Stomach (tissue), 9 donors: Measurements from ENCODE around the gene HIC2. TPM values are rescaled to one million over a fixed set of nuclear protein-coding genes. Genes with fewer than 3 reads are reported as not detected.
"Not testable (repeated sequence)": the region's sequence is repeated elsewhere in the genome, so short reads cannot be mapped to it uniquely, and the experiment has no call there.

Source experiments
- DNase-seq, 2 donors: peaks; one replicate each; pipeline versions ENCODE4 v3.0.0 to v3.0.0-alpha.2; 2013 to 2019
- H3K27ac ChIP-seq, 5 donors: fragments of 200-600 bp in 4 of 5; sonication (generic) in 4 of 5; one replicate each; pipeline ENCODE4 v1.5.1; 2013 to 2019; ENCODE audit warnings: mild to moderate bottlenecking in 1 of 5, moderate library complexity in 1 of 5
- H3K27me3 ChIP-seq, 3 donors: fragments of 200-600 bp; sonication (generic); one replicate each; pipeline ENCODE4 v1.5.1; 2017 to 2019; ENCODE audit warnings: mixed run types in 1 of 3
- H3K36me3 ChIP-seq, 4 donors: fragments of 200-600 bp; sonication (generic); 1 replicate in 3 of 4; 2 replicates in 1 of 4; pipeline ENCODE4 v1.5.1; 2016 to 2019
- H3K4me1 ChIP-seq, 4 donors: fragments of 200-600 bp; sonication (generic); one replicate each; pipeline ENCODE4 v1.5.1; 2016 to 2019
- H3K4me3 ChIP-seq, 4 donors: fragments of 200-600 bp; sonication (generic) in 3 of 4; one replicate each; pipeline ENCODE4 v1.5.1; 2016 to 2019; ENCODE audit warnings: mild to moderate bottlenecking in 1 of 4
- H3K9me3 ChIP-seq, 4 donors: fragments of 200-600 bp; sonication (generic); one replicate each; pipeline ENCODE4 v1.5.1; 2016 to 2019
- CTCF ChIP-seq, 7 experiments: fragments of 450-650 bp in 4 of 7; fragments of 200-600 bp in 3 of 7; sonication (generic) in 3 of 7; IDR thresholded peaks; one replicate each; pipeline ENCODE4 v1.5.1; 2016 to 2019; ENCODE audit warnings: antibody characterized with exemption in 7 of 7, control low read depth in 2 of 7, mild to moderate bottlenecking in 1 of 7
- EP300 ChIP-seq: sonication (generic); formaldehyde crosslinking; IDR thresholded peaks from one replicate; pipeline ENCODE4 v1.6.1; 2017; ENCODE audit warnings: antibody characterized with exemption
- POLR2A ChIP-seq, 4 donors: fragments of 450-650 bp; IDR thresholded peaks; one replicate each; pipeline ENCODE4 v1.6.1; 2016; ENCODE audit warnings: antibody characterized with exemption in 4 of 4, control low read depth in 2 of 4, mild to moderate bottlenecking in 1 of 4, moderate library complexity in 1 of 4
- POLR2AphosphoS5 ChIP-seq, 3 donors: sonication (generic); formaldehyde crosslinking; IDR thresholded peaks; one replicate each; pipeline ENCODE4 v1.6.1; 2016; ENCODE audit warnings: antibody characterized with exemption in 3 of 3
- WGBS, 5 donors: extraction: QIAGEN DNeasy Blood & Tissue Kit in 3 of 5; methylation state at CpG; one replicate each; pipeline versions ENCODE4 v1.1.5 to v1.1.7; 2013 to 2018; 5-methylcytosine and 5-hydroxymethylcytosine counted together
- intact Hi-C: fragments of 100-400 bp; cut with DNase I; formaldehyde crosslinking; loops from one replicate; pipeline ENCODE4 v1.15.1; 2023; ENCODE audit warnings: low total_unique reads
- polyA plus RNA-seq, 3 donors: library from polyadenylated mRNA; stranded (reverse); fragments of 200-250 nt; gene quantifications; one replicate each; pipeline ENCODE4 v1.2.3, GENCODE V29; 2013
- total RNA-seq, 5 donors: library from RNA; depleted of rRNA; stranded (reverse); fragments of >200 nt; gene quantifications; one replicate each; pipeline versions ENCODE4 v1.1.0 to v1.2.3, GENCODE V29; 2014 to 2016
- donor health status: healthy with polysubstance abuse.
- donor health status: Bipolar disorder and iron deficiency.
- donor health status: healthy.

HIC2 gene
- total and polyA plus RNA-seq, 8 donors = 0.45 to 7.4 (median 3.2) TPM

- Histone ChIP-seq H3K27ac (no peak overlapping the region), H3K4me3 (no peak overlapping the region), H3K36me3 (peaks cover 0 to 4% (median 0%) of the 10 kb centered on the region in 4 donors), H3K27me3 (no peaks in the 10 kb centered on the region), H3K9me3 (no peaks in the 10 kb centered on the region), H3K4me1 (peaks cover 0 to 17% (median 10%) of the 10 kb centered on the region in 4 donors)
- intact Hi-C loops = no loop called here
- TF ChIP-seq CTCF (IDR thresholded peaks at IDR 0.05) (no peak), POLR2A (IDR thresholded peaks at IDR 0.05) (no peak), EP300 (no peak), POLR2AphosphoS5 (IDR thresholded peaks at IDR 0.05) (no peak)
- no peak for DNase-seq
- WGBS, 5 donors = 84 to 93% (median 90%) methylated on average over 10 to 19 of the region's 19 CpGs
Measured at GRCh38 chr22:21455334-21456089, 38.3 kb downstream of the HIC2 start.

GRCh38 chr22:21457023-21457787 lies 40.0 kb downstream of the HIC2 start:
- Histone ChIP-seq H3K36me3 (no peaks in the 10 kb centered on the region), H3K4me1 (peaks cover 0 to 17% (median 10%) of the 10 kb centered on the region in 4 donors), H3K4me3 (no peak overlapping the region), H3K9me3 (no peaks in the 10 kb centered on the region), H3K27ac (no peak overlapping the region), H3K27me3 (no peaks in the 10 kb centered on the region)
- 76 to 83% (median 78%) methylated on average over 19 of the region's 19 CpGs for WGBS, 5 donors
- TF ChIP-seq POLR2AphosphoS5 (IDR thresholded peaks at IDR 0.05) = peak in 1 of 3 donors; percentile 32
- TF ChIP-seq POLR2A (IDR thresholded peaks at IDR 0.05) = no peak
- intact Hi-C loops = no loop called here
- DNase-seq = peak in 1 of 2 donors; percentile 62

GRCh38 chr22:21462672-21463071 lies 45.5 kb downstream of the HIC2 start:
- H3K27ac ChIP-seq, H3K4me1 ChIP-seq, H3K9me3 ChIP-seq, intact Hi-C loops, H3K27me3 ChIP-seq, H3K36me3 ChIP-seq, DNase-seq, H3K4me3 ChIP-seq: not testable (repeated sequence)
- WGBS, 5 donors = 71 to 88% (median 80%) methylated on average over 1 of the region's 4 CpGs; no CpG with 5 or more reads in 1 of the 5 donors

GRCh38 chr22:21467337-21468193 lies 50.4 kb downstream of the HIC2 start, which contains the start of gene TMEM191C:
Gene TMEM191C, plus strand, starts transcription at chr22:21467387. Its CDS starts 73 bp downstream, at chr22:21467460.
- intact Hi-C loops, H3K4me1 ChIP-seq, H3K36me3 ChIP-seq, H3K9me3 ChIP-seq, DNase-seq, H3K27me3 ChIP-seq: not testable (repeated sequence)
- Histone ChIP-seq H3K4me3 (peak within 1 kb of the TSS; percentile 35 to 48 (median 42)), H3K27ac (peak within 1 kb of the TSS; percentile 41 to 80 (median 66))
- WGBS, 5 donors = 3% methylated on average over 9 of the region's 74 CpGs; no CpG with 5 or more reads in 4 of the 5 donors

GRCh38 chr22:21468194-21469096 lies 51.3 kb downstream of the HIC2 start:
- intact Hi-C loops = not testable (repeated sequence)

GRCh38 chr22:21469097-21469994 lies 52.2 kb downstream of the HIC2 start:
- 6 to 9% (median 8%) methylated on average over 17 to 46 of the region's 87 CpGs; no CpG with 5 or more reads in 2 of the 5 donors for WGBS, 5 donors
- DNase-seq, H3K36me3 ChIP-seq, intact Hi-C loops, H3K4me3 ChIP-seq, H3K27me3 ChIP-seq, H3K9me3 ChIP-seq, H3K27ac ChIP-seq, H3K4me1 ChIP-seq: not testable (repeated sequence)

More at GRCh38 chr22:21468194-21469096, 51.3 kb downstream of the HIC2 start:
- WGBS, 5 donors = 0 to 1% (median 0%) methylated on average over 5 to 10 of the region's 60 CpGs; no CpG with 5 or more reads in 1 of the 5 donors
- not testable (repeated sequence) for H3K36me3 ChIP-seq, H3K27me3 ChIP-seq, H3K4me1 ChIP-seq, H3K9me3 ChIP-seq
- H3K27ac ChIP-seq = peak overlapping the region; percentile 41 to 80 (median 66)
- peak; percentile 89 to 94 for DNase-seq
- peak overlapping the region; percentile 35 to 48 (median 42) for H3K4me3 ChIP-seq

GRCh38 chr22:21472984-21473383 lies 55.8 kb downstream of the HIC2 start:
- H3K9me3 ChIP-seq, DNase-seq, H3K27me3 ChIP-seq, H3K27ac ChIP-seq, H3K4me1 ChIP-seq, H3K36me3 ChIP-seq, H3K4me3 ChIP-seq, intact Hi-C loops: not testable (repeated sequence)
- WGBS, 5 donors = no CpG with 5 or more reads among the region's 11 CpGs

- H3K9me3 ChIP-seq, H3K4me1 ChIP-seq, H3K4me3 ChIP-seq, H3K27ac ChIP-seq, DNase-seq, intact Hi-C loops, H3K27me3 ChIP-seq, H3K36me3 ChIP-seq: not testable (repeated sequence)
- no CpG with 5 or more reads among the region's 13 CpGs for WGBS, 5 donors
Measured at GRCh38 chr22:21473664-21474063, 56.5 kb downstream of the HIC2 start.
